Colon (tissue), 2 donors: ENCODE results near the gene TOM1L2.

ENCODE experiments used
- FAIRE-seq: peaks from 2 replicates; lab custom pipeline; 2012; peaks lifted over from hg19 to GRCh38; lab: Jason Lieb, UNC
- donor health status: control.
- donor health status: control.

Gene TOM1L2

DNA sequence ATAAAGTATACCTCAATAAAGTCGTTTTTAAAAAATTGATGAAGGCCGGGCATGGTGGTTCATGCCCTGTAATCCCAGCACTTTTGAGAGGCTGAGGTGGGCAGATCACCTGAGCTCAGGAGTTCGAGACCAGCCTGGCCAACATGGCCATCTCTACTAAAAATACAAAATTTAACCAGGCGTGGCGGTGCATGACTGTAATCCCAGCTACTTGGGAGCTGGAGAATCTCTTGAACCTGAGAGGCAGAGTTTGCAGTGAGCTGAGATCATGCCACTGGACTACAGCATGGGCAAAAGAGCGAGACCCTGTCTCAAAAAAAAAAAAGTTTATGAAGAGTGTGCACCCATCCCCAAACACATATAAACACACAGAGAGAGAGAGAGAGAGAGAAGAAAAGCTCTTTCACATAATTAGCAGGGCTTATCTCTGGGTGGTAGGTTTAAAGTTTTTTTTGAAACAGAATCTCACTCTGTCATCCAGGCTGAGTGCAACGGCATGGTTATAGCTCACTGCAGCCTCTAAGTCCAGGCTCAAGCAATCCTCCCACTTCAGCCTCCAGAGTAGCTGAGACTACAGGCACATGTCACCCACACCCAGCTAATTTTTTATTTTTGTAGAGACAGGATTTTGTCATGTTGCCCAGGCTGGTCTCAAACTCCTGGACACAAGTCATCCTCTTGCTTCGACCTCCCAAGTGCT is 138.4 kb downstream of the TOM1L2 start:
- no peak for FAIRE-seq

DNA sequence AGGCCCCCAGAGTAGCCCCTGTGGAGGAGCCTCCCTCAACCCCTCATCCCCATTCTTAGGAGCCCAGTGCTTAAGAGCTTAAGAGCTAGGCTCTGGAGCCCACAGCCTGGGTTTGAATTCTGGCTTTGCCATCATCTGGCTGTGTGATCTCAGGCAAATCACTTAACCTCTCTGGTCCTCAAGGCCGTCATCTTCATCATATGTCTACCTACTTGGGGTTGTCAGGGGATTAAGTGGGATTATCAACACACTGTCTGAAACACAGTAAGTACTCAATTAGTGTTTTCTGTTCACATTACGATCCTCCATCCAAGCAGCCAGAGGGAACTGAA is 140.2 kb downstream of the TOM1L2 start:
- FAIRE-seq, result no peak

DNA sequence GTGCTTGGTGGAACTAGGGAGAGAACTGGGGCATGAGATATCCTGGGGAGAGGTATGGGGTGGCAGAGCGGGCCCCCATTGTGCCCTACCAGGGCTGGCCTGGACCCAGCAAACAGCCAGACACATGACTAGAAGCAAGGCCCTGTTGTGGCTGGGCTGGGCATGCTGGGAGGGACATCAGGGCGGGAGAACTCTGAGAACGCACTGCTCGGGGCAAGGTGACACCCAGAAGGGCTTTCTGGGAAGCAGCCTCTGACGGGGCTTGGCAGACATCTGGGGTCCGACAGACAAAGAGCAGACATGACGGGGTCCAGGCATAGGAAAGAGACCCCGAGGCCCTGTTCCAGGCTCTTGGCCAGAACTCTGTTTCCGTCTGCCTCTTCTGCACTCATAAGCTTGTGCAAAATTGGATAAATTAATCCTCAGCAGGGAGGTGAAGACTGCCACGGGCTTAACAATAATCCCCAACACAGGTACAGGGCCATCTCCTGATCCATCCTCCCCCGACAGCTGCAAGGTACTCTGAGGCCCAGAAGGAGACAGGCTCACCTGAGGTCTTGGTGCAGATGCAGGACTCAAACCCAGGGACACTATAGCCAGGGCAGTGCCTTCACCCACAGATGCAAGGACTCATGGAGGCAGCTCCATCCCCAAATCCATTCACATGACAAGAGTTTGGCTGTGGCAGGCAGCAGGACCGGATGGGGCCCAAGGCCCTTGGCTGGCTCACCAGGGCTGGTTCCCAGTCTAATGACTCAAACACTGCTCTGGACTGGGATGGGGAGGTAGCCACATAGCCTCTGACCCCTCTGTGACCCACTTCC is 140.8 kb downstream of the TOM1L2 start:
- no peak for FAIRE-seq

DNA sequence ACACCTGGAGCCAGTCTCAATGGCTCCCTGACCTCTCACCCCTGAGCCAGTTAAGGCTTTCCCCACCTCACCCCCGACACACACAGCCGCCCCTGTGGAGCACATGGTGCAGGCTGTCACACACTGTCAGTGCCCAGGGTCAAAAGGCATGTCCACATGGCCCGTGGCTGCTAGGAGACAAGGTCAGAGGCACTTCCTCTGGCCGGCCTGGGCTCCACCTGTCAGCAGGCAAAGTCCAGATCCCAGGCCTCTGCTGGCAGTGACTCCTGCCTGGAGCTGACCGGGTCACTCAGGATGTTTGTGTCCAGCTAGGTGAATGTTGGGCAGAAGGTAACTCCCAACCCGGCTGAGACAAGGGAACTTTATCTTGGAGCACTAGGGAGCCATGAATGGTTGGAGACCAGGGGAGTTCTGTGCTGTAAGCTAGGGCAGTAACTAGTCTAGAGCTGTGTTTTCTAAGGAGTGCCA is 141.4 kb downstream of the TOM1L2 start:
- no peak for FAIRE-seq

DNA sequence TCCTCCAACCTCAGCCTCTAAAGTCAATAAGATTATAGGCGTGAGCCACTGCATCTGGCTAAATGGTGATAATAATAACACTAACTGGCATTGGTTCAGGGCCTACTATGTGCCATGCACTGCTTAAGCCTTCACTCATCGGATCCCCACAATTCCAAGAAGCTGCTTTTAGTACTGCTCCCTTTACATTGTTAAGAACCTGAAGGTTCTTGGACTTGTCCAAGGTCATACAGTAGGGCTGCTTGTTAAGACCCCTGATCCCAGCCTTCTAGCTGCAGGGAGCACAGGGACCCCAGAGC is 142.0 kb downstream of the TOM1L2 start:
- no peak for FAIRE-seq

DNA sequence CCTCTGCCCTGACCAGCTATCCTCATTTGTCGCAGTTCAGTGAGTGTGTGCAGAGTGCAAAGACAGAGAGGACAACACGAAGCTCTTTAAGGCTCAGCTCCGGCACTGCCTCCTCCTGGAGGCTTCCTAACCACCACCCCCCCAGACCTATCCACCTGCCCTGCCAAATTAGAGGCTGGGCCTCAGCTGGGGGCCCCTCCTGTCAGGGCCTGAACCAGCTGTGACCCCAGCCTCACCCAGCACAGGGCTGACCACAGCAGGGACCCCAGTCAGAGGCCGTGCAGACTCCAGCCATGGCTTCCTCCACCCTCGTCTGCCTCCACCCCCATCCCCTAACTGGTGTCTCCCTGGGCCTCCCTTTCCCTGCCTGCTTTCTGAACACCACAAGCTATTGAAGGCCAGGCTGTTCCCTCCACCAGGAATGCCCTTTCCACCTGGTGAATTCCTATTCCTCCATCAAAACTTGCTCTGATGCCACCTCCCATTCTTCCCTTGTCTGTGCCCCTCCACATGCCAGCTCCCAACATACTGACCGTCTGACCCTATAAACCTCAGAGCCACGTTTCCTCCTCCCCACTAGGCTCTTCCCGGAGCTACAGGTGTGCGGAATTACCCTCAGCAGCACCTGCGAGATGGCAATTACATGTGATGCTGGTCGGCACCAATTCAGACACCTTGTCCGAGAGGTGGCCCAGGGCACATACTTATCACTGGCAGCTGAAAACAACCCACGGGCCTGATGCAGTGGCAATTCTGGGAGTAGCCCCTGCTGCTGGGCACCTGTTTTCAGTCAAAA is 144.2 kb downstream of the TOM1L2 start:
- no peak for FAIRE-seq

DNA sequence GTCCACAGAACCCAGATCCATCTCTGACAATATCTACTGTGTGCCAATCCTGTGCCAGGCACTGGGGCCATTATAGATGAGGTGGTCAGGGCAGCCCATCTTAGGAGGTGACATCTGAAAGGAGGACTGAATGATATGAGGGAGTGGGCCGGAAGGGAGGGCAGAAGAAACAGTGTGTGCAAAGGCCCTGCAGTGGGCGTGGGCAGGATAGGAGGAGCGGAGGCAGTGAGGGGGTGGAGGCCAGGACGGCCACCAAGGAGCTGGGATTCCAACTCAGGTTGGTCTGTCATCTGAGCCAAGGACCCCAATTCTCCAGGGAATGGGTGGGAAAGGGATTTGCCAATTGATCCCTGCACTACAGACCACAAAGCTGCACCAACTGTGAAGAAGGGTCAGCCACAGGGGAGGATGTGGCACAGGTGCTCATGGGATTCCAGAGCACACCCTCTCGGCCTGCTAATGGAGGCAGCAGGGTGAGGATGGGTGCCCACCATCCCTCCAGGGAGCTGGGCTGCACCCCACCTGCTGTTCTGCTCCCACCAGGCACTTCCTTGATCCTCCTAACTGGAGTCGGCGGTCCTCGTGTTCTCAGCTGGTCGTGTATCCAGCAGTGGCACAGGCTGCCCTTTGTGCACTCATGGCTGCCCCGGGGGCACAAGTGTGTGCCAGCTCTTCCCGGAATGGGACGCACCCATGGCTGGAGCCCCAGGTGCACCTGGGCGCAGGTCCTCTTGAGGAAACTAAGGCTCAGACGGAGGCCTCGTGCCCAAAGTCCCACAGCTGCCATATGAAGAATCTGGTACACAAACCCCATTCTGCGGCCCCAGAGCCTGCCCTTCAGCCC is 145.0 kb downstream of the TOM1L2 start:
- no peak for FAIRE-seq

DNA sequence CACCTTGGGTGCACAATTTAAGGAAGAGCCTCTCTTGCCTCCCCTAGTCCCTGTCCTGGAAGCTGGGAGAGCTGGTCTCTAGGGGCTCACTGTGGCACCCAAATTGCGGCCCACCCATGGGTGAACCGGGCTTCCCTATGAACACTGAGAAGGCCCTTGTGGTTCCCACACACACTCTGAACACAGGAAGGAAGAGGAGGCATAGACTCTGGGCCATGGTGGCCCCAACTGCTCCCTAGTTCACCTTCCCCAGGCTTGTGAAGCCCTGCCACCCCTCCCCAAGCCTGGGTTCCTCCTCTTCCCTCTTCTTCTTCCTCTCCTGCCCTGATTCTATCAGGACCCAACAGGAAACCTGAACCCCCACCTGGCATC is 145.9 kb downstream of the TOM1L2 start:
- FAIRE-seq, result no peak

DNA sequence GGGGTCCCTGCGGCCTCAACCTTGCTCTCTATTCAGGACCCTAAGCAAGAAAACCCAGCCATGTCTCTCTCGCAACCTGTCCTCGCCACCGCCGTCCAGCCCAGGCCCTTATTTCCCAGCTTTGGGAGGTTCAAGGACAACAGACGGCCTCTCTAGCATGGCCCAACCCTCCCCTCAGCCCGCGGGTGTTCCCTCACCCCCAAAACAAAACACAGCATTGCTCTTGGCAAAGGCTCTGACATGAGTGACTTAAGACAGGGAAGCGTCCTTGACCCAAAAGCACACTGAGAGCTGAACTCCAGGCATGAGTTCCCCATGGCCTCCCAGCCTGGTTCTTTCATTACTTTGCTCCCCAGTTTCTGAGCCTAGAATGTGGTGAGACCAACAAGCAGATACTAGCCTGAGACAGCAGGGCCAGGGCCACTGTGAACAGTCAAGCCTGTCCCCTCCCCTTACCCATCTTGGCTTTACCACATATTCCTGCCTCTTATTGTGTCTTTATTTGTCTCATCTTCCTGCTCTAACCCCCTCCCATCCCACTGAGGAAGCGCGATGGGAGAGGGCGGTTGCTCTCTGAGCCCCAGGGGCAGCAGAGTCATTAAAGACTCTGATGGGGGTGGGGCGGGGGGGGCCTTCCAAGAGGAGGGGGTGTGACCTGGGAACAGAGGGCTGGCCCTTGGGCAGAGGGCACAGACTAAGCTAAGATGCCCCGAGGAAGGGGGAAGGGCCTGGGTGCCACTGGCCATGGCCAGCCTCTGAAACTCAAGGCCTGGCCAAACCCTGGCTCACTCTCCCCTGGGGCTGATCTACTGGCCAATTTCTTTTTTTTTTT is 147.2 kb downstream of the TOM1L2 start:
- FAIRE-seq, result no peak

DNA sequence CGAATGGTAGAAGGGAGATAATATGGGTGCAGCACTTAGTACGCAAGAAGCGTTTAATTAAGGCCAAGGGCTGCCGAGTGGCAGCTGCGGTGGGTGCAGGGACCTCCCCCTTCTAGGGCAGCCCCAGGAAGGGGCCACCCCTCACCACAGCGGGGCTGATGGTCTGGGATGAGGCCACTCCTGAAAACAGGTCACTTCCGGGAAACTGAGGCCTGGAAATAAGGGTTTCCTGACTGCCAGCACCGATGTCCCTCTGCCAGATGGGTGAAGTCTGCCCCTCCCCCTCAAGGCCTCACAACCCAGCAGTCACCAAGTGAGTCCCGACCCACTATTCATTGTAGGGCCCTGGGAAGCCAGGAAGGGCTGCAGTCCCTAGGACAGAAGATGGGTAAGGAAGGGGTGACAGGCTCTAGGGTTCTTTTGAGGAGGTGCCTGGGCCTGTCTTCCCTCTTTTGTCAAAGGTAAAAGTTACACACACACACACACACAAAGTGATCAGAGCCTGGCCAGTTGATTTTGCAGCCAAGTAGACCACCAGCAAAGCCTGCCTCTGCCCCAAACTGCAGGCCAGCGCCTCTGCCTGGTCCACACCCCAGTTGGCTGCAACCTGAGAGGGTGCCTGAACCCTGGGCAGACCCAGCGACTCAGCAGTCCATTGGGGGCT is 147.9 kb downstream of the TOM1L2 start:
- FAIRE-seq, result no peak

DNA sequence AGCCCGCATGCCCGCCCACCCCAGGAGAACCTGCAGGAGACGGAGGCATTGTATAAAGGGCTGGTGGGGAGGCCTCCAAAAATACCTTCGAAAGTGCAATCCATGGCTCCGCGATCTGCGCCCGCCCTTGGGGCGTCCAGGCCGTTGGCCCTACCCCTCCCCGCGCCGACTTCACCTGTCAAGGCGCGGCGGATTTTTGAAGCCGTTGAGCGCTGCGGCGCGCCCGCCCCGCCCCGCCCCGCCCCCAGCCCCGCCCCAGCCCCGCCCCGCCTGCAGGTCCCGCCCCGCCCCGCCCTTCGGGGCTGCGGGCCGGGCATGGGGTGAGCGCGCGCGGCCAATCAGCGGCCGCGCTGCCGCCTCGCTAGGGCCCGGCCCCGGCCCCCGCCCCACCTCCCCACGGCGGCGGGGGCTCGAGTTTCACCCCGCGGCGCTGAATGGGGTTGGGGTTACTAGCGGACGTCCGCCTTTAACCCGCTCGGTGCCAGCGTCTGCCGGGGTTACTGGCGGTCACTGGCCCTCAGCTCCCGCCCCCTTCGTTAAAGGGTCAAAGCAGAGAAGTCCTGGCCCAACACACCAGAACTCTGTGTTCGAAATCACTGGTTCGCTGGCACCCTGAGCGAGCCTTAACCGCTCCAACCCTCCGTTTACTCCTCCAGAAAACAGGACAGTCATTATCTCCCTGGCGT is 148.6 kb downstream of the TOM1L2 start:
- FAIRE-seq, result no peak

DNA sequence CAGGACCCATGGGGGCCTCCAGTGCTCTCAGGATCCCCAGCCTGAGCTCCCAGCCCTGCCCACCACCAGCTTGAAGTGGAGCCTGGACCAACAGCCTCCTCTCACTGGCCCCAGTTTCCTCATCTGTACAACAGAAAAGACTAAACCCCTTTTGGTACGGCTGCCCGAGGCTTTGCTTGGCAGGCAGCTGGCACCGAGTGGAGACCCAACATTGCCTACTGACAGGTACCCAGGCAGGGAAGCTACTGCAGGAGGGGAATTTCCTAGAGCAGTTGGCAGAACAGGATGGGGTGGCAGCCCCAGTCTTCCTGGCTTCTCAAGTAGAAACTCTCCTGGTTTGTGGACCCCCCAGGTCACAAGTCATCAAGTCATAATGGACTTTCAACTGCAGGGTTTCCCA is 149.6 kb downstream of the TOM1L2 start:
- FAIRE-seq, result no peak

DNA sequence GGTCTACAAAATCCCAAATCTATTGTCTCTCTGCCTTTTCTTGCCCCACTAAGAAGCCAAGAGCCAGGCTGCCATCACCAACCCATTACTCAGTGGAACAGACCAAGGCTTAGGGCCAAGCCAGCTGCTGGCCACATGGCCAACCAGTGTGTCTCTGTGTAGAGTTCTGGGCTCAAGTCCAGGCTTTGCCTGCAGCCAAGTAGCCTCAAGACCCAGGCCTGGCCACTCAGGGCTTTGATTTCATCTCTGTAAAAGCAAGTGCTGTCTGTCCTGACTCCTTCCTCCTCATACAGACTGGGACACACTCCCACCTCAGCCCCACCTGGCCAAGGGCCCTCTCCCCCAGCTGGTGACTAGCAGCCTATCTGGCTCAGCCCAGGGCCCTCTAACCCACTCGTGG is 150.0 kb downstream of the TOM1L2 start:
- no peak for FAIRE-seq

DNA sequence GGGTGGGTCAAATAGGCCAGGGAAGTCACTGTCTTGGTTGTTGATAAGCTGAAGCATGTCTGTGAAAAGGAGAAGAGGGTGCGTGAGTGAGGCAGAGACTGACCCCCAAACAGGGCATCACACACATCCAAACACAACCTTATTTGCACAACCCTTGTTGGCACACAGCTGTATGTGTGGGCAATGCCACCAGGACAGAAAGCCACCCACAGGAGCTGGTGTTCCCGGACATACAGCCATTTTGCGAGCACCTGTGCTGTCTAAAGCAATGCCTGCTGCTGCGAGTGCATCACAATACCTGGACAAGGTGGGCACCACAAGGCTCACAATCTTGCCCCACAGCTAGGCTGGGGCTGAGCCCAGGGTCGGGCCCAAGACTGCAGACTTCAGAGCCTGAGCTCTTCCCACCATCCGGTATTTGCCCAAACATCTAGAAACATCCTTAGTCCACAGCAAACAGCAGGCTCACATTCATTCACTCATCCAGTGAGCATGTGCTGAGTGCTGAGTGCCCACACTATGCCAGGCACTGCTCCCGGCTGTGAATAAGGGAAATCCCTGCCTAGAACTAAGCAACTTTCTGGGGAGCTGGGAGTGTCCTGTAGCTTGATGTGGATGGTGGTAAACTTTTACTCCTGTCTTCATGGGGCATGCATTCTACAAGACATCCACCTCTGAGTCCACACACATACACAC is 151.6 kb downstream of the TOM1L2 start:
- FAIRE-seq, result no peak

DNA sequence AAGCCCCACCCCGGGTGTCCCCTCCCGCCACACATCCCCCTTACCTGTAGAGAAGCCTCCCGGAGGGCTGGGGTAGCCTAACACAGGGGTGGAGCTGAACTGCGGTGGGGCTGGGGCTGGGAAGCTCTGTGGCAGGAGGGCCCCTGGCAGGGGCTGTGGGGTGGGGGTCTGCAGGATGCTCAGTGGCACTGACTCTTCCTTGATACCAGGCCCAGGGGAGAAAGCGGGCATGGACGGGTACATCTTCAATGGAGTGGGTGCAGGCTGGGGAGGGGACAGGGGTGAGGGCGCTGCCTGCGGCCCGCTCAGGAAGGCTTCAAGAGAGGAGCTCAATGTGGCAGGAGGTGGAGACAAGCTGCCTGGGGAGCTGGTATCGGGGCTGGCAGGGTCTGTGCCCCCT is 152.2 kb downstream of the TOM1L2 start:
- FAIRE-seq, result no peak

DNA sequence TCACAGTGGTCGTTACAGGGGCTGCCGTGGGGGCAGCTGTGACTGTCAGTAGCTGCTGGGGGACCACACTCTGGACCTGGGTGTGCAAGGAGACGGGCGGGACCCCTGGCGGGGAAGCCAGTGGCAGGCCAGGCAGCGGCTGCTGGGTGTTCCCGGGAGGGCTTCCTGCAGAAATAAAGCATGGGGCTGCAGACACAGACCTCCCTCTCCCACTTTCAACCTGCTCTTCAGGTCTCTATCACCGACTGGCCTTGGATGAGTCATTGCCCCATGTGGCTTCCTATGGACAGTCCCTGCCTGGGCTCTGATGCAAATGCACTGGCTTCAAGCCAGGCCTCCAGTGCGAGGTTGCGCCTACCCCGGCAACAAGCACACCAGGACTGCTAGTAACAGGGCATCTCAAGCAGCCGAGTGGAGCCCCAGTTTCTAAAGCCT is 152.6 kb downstream of the TOM1L2 start:
- no peak for FAIRE-seq

DNA sequence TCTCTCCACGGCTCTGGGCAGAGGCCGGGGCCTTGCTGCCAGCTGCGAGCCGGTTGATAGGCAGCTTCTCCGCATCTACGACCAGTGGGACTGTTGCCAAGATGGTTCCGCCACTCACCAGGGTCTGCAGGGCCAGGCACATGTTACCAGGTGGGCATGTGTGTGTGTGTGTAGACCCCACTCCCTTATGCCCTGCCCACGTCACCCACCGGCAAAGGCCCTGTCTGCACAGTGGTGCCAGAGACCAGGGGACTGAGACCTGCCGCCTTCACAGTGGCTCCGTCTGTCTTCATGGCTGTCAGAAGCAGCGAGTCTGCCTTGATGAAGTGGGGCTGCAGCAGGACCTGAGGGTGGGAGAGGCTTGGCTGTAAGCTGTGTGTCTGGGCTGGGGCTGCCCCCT is 153.1 kb downstream of the TOM1L2 start:
- FAIRE-seq, result no peak

DNA sequence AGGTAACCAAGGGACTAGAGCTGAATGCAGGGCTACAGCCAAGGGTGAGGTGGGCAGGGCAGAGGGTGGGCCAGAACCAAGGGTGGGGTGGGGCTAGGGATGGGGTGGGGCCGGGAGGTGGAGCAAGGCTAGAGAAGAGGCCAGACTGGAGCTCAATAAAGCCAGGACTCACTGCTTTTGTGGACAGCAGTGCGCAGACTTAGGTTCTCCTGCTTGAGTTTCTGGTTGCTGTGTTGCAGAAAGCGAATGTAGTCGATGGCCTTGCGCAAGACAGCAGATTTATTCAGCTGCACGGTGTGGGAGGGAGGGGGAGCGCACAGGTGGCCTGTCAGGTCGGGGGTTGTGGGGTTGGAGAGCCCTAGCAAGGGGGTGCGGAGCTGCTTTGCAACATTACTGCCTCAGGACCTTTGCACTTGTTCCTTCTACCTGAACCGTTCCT is 154.1 kb downstream of the TOM1L2 start:
- FAIRE-seq, result no peak

DNA sequence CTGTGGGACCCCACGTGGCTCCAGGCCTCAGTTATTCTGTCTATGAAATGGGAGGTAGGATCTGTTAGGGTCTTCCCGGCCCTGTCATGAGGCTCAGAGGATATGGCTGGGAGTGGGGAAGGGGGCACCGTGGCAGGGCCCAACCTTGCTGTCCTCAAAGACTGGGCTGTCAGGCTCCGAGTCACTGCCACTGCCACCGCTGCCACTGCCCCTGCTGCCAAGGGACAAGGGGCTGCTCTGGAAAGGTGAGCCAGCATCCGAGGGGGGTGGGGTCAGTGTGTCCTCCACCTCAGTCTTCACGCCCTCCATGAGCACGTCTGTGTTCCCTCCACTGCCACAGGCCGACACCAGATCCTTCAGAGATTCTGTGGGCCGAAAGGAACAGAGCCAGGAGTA is 154.7 kb downstream of the TOM1L2 start:
- FAIRE-seq, result no peak
